GM18517 (cell line): ENCODE results near the gene TGFA.

Source experiments
- ATAC-seq: cut with Tn5 transposase; IDR thresholded peaks from one replicate; pipeline ENCODE4 v1.9.1; 2021; ENCODE audit warnings: mild to moderate bottlenecking, moderate library complexity; ENCODE audit not compliant: unreplicated experiment

Gene TGFA

DNA sequence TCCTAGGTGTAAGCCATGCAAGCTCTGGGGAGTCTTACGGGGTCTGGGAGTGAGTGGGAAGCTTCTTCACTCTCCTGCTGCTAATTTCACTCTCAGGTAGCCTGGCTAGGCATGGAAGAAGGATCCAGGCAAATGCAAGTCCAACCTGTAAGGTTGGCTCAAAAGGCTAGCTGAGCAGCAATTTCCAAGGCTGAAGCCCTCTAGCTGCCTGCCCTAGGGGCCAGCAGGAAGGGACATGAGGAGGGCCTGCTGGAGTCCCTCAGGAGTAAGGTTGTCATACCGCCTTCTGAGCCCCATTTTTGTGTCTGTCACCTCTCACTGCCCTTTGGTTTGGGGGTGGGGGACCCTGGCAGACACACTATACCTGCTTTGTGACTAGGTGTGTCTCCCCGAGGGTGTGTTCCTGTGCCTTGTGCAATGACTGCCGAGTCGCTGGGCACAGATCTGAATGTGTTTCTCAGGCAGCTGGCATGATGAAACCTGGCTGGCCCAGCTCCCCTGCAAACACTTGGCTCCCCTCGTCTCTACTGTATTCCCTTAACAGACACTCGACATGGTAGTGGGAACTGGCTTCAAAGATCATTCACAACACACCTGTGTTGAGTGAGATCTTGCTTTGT, 127.8 kb downstream of the TGFA start:
- no peak for ATAC-seq

DNA sequence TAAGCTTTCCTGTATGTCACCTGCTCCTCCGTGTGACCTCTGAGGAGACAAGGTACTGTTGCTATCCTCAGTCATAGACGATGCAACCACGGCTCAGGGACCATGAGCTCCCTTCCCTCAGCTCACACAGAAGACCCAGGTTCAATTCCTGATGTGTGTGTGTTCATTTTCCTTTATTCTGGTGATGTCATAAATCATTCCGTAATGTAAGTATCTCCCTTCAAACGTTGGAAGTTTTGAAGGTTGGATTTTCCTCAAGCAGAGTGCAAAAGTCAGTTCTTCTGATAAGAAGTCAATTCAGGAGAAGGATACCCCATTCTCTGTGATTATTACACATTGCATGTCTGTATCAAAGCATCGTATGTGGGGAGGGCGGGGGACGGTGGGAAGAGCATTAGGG, 132.9 kb downstream of the TGFA start:
- ATAC-seq: no peak

DNA sequence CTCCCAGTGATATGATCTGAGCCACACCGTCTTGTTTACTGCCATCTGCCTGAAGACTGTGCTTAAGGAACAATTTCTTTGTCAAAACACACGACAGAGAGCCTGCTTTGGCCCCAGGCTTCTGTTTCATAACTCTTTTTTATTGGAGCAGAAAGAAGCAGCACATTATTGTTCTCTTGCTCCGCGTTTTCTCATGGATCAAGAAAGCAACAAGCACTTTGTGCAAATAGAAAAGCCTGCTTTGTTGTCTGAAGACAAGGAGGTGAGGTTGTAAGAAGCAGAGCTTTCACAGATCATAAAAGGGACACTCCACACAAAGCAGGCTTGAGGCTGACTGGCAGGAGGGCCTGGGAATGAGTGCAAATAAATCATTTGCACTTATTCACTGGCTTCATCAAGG, 133.5 kb downstream of the TGFA start:
- no peak for ATAC-seq

DNA sequence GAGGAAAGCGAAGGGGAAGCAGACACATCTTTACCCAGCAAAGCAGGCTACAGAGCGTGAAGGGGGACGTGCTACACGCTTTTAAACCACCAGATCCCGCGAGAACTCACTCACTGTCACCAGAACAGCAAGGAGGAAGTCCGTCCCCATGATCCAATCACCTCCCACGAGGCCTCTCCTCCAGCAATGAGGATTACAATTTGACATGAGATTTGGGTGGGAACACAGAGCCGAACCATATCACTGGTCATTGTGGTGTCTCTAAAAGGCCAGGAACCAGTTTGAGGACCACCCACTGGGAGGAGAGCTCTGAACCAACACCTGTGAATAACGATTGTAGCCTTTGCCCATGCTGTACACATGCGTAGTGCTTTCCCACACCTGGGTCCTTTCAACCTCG, 135.1 kb downstream of the TGFA start:
- no peak for ATAC-seq

DNA sequence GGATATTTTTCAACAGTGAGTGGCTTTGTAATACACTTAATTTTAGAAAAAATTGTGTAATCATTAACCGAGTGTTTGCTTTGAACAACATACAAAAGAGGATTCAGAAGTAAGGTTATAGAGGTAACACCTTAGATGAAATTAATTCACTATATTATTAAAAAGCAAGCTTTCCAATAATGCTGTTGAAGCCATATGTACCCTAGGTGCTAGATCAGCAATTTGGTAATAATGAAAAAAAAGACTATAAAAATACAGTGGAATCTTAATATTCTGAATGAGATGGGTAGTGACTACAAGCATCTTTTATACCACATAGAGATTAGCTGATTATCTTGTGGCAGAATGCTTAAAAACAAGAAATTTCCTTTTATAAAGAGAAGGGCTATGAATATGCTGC, 136.6 kb downstream of the TGFA start:
- ATAC-seq: no peak

DNA sequence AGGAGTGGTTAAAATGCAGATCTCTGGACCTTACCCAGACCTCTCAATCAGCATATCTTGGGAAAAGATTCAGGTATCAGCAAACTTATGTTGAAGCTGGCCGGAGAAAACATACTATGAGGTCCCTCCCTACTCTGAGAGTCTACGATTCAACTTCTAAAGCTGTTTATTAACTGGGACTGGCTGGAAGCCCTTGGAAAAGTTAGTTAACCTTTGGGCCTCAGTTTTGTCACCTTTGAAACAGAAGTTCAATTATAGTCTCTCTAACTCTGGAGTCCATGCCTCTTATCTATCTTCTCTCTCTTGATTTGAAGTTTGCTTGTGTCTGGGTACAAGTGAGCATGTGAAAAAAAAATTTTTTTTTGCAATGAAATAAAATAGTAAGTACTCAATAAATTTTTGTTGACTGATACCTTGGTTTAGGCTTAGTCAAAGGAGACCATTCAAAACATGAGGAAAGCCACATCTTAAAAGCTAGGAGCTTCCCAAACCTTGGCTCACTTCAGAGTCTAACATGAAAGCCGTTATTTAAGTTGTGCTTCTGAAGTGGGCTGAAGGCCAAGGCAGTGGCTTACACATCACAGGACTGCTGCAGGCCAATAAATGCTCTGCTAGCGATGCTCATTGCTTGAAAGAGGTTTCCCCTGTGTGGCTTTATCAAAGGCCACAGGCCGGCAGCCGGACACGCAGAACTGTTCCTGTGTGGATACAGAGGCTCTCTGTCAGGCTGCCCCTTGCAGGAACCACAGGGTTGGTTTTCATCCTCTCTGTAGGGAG, 141.1 kb downstream of the TGFA start:
- ATAC-seq: no peak

DNA sequence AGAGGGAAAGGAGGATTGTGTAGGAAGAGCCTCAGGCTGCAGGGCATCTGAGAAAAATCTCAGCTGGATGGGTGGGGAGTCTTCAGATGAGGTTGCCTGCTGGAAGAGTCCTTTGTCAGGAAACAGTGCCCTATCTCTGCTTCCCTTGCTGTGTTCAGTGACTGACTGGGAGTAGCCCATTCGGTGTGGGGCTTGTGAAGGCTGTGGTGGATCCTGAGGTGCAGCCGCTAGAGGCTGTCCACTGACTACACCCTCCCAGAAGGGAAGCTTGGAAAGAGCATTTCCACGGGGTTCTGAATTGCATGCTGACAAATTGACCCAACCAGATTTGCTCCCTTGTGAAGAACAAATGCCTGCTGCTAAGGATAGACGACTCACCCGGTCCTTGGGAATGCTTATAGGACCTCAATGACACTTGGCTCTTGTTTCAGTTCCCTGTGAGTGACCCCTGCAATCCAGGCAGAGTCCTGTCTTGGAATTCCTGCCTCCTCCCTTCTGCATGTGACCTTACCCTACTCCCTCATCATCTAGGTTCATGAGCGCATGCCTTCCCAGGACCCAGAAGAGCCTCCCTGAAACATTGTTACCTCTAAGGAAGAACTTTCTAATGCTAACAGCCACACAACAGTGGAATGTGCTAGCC, 142.0 kb downstream of the TGFA start:
- ATAC-seq: no peak

DNA sequence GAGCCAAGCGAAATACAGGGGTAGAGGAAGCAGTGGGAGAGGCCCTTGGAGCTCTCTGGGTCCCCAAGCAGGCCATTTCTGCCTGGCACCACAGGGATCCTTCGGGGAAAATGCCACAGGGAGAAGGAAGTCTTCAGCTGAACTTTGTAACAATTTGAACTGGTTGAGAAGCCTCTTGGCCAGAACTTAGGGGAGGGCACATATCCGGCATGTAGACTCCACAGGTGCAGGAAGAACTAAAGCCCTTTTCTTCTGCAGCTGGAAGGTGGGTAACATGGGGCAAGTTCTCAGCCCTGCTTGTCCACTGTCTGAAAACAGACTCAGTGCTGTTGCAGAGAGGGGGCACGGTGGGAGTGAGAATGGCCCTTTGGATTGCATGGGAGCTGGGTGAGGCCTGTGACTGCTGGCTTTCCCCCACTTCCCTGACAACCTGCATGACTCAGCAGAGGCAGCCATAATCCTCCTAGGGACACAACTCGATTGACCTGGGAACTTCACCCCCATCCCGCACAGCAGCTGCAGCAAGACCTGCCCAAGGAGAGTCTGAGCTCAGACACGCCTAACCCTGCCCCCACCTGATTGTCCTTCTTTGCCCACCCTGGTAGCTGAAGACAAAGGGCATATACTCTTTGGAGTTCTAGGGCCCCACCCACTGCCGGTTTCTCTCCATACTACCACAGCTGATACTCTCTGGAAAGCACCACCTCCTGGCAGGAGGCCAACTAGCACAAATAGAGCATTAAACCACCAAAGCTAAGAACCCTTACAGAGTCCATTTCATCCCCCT, 150.2 kb downstream of the TGFA start:
- no peak for ATAC-seq

DNA sequence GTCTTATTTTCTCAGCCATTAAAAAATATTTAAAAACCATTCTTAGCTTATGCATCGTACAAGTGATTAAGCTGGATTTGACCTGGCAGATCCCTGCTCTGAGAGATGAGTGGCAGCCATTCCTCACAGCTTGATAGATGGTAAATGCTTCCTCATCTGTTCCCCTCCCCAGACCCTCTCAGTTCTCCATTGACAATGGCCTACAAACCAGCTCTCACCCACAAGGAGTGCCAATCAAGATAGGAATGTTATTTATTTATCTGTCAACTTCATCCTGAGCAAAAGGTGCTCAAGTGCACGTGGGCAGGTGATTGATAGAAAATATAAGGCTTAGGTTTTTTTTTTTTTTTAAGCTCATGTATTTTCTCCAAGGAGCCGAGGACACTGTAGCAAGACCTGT, 153.1 kb downstream of the TGFA start:
- no peak for ATAC-seq

DNA sequence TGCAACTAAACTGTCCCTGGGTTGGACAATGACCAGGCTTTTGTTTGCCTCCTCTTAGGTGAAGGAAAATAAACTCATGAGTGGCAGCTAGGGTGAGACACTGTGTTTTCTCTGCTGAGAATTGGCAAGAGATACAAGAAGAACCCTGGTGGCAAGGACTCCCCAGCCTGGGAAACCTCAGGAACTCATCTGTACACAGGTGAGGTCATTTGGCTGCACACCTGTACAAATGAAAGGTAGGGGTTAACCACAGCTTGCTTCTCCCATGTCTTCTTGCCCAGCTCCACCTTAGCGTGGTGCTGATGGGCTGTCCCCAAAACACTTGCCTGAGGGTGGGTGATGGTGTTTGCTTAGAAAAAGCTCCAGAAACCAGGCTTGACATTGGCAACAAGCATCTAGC, 154.6 kb downstream of the TGFA start:
- no peak for ATAC-seq
